Smooth muscle cell (in vitro differentiated cells): ENCODE results near the gene STOX1. TPM values are rescaled to one million over a fixed set of nuclear protein-coding genes. Genes with fewer than 3 reads are reported as not detected.
"Not testable (repeated sequence)": the region's sequence is repeated elsewhere in the genome, so short reads cannot be mapped to it uniquely, and the experiment has no call there.

Source experiments
- DNase-seq: peaks from one replicate; lab custom pipeline; 2025; ENCODE audit not compliant: unreplicated experiment; lab: John Stamatoyannopoulos, UW
- H2AFZ ChIP-seq: fragments of 200-600 bp; sonication (generic); 2 replicates; pipeline ENCODE4 v1.6.0; 2016; ENCODE audit warnings: antibody characterized with exemption, low read depth, mild to moderate bottlenecking
- H3F3A ChIP-seq: fragments of 200-600 bp; sonication (generic); 2 replicates; pipeline ENCODE4 v1.6.0; 2017; ENCODE audit warnings: antibody characterized with exemption, low read depth
- H3K27ac ChIP-seq: fragments of 200-600 bp; sonication (generic); 2 replicates; pipeline ENCODE4 v1.5.1; 2016; ENCODE audit warnings: low read depth, mild to moderate bottlenecking
- H3K27me3 ChIP-seq: fragments of 200-600 bp; sonication (generic); 2 replicates; pipeline ENCODE4 v1.6.1; 2016; ENCODE audit warnings: low read depth, mild to moderate bottlenecking
- H3K36me3 ChIP-seq: fragments of 200-600 bp; sonication (generic); 2 replicates; pipeline ENCODE4 v1.5.1; 2016; ENCODE audit warnings: low read depth
- H3K4me1 ChIP-seq: fragments of 200-600 bp; sonication (generic); 2 replicates; pipeline ENCODE4 v1.5.1; 2016; ENCODE audit warnings: low read depth
- H3K4me2 ChIP-seq: fragments of 200-600 bp; sonication (generic); 2 replicates; pipeline ENCODE4 v1.6.0; 2016; ENCODE audit warnings: mild to moderate bottlenecking
- H3K4me3 ChIP-seq: fragments of 200-600 bp; sonication (generic); 2 replicates; pipeline ENCODE4 v1.5.1; 2016; ENCODE audit warnings: mild to moderate bottlenecking
- H3K79me2 ChIP-seq: fragments of 200-600 bp; sonication (generic); 2 replicates; pipeline ENCODE4 v1.6.0; 2016; ENCODE audit warnings: low read depth, mild to moderate bottlenecking
- H3K9ac ChIP-seq: fragments of 200-600 bp; sonication (generic); 2 replicates; pipeline ENCODE4 v1.6.0; 2016; ENCODE audit warnings: low read depth
- H3K9me3 ChIP-seq: fragments of 200-600 bp; sonication (generic); replicated peaks from 2 replicates; pipeline ENCODE4 v1.5.1; 2016; ENCODE audit warnings: low read depth
- H4K20me1 ChIP-seq: fragments of 200-600 bp; sonication (generic); 2 replicates; pipeline ENCODE4 v1.6.0; 2016; ENCODE audit warnings: low read depth
- CTCF ChIP-seq: fragments of 200-600 bp; sonication (generic); IDR thresholded peaks from 2 replicates; pipeline ENCODE4 v1.5.1; 2017; ENCODE audit warnings: borderline replicate concordance, mild to moderate bottlenecking, antibody characterized with exemption; ENCODE audit not compliant: insufficient read depth, poor library complexity, severe bottlenecking
- WGBS: methylation state at CpG from one replicate; pipeline ENCODE4 v1.1.7; 2016; ENCODE audit warnings: low lambda C conversion rate; 5-methylcytosine and 5-hydroxymethylcytosine counted together
- polyA plus RNA-seq: library from polyadenylated mRNA; unstranded; fragments of >200 nt; fragmentation: Nextera tagmentation; extraction: Ambion mirVana; gene quantifications from 2 replicates; pipeline ENCODE4 v1.2.1, GENCODE V29; 2016
- total RNA-seq: library from RNA; depleted of rRNA; stranded (reverse); fragments of >200 nt; gene quantifications from 2 replicates; pipeline ENCODE4 v1.2.3, GENCODE V29; 2014

The STOX1 gene
- total and polyA plus RNA-seq, 2 experiments from 2014 or later = not detected

DNA sequence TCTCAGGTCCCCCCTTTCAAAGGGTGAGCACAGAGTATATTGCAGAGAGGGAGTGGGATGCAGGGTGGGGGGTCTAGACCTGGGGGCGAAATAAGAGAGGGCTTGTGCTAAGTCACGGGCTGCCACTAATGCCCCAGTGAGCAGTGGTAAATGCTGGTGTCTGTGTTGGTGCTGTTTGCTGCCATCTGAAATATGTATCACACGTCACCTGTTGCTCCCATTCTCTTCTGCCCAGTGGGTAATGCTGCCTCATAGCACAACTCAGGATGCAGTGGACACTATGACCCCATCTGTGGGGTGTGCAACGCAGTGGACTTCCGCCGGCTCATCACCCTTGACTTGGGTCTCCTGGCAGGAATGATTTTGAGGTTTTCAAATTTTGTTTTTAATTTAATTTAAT, 2.6 kb downstream of the STOX1 start:
- DNase-seq = no peak
- Histone ChIP-seq H3F3A (no peaks in the 10 kb centered on the region), H3K36me3 (no peaks in the 10 kb centered on the region), H3K27me3 (peaks cover 11% of the 10 kb centered on the region), H3K27ac (no peak overlapping the region), H4K20me1 (no peaks in the 10 kb centered on the region), H3K4me1 (peaks cover 5% of the 10 kb centered on the region), H3K79me2 (no peaks in the 10 kb centered on the region), H3K9me3 (no peaks in the 10 kb centered on the region), H3K4me3 (no peak overlapping the region), H3K9ac (no peak overlapping the region), H3K4me2 (no peak overlapping the region), H2AFZ (no peak overlapping the region)
- 94% methylated on average over 6 of the region's 6 CpGs for WGBS
- TF ChIP-seq CTCF = no peak

GRCh38 chr10:68831961-68832455, 4.7 kb downstream of the STOX1 start:
- no peak overlapping the region for H3K9ac ChIP-seq
- no peaks in the 10 kb centered on the region for H3K36me3 ChIP-seq
- H3K4me2 ChIP-seq = no peak overlapping the region
- H3K9me3 ChIP-seq = no peaks in the 10 kb centered on the region
- peaks cover under 1% of the 10 kb centered on the region for H3K4me1 ChIP-seq
- 67% methylated on average over 5 of the region's 5 CpGs for WGBS
- no peak overlapping the region for H3K27ac ChIP-seq
- H3K27me3 ChIP-seq = peaks cover 11% of the 10 kb centered on the region
- TF ChIP-seq CTCF = no peak
- H3K79me2 ChIP-seq = no peaks in the 10 kb centered on the region
- H3K4me3 ChIP-seq = no peak overlapping the region
- no peaks in the 10 kb centered on the region for H3F3A ChIP-seq
- no peak overlapping the region for H2AFZ ChIP-seq
- H4K20me1 ChIP-seq = no peaks in the 10 kb centered on the region
- no peak for DNase-seq

DNA sequence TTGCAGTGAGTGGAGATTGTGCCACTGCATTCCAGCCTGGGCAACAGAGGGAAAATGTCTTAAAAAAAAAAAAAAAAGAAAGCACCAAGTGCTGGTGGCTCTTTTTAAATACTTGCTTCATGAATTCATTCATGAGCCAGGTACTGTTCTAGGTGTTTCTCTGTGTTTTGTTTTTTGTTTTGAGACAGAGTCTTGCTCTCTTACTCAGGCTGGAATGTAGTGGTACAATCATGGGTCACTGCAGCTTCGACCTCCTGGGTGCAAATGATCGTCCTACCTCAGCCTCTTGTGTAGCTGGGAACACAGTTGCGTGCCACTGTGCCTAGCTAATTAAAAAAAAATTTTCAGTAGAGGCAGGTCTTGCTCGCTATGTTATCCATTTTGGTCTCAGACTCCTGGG, 5.3 kb downstream of the STOX1 start:
- Histone ChIP-seq H3K4me2 (no peak overlapping the region), H3K79me2 (no peaks in the 10 kb centered on the region), H3K27me3 (peaks cover 11% of the 10 kb centered on the region), H3K4me1 (no peaks in the 10 kb centered on the region), H2AFZ (no peak overlapping the region), H3K4me3 (no peak overlapping the region), H4K20me1 (no peaks in the 10 kb centered on the region), H3K9ac (no peak overlapping the region), H3K36me3 (no peaks in the 10 kb centered on the region), H3F3A (no peaks in the 10 kb centered on the region), H3K9me3 (no peaks in the 10 kb centered on the region), H3K27ac (no peak overlapping the region)
- DNase-seq = no peak
- TF ChIP-seq CTCF = no peak
- WGBS = 90% methylated on average over 4 of the region's 4 CpGs

- no peaks in the 10 kb centered on the region for H3K36me3 ChIP-seq
- no peaks in the 10 kb centered on the region for H3K27me3 ChIP-seq
- H3K4me1 ChIP-seq = peaks cover 12% of the 10 kb centered on the region
- no peak for DNase-seq
- no peak for TF ChIP-seq CTCF
- 94% methylated on average over 8 of the region's 8 CpGs for WGBS
- H4K20me1 ChIP-seq = no peaks in the 10 kb centered on the region
- H2AFZ ChIP-seq = no peak overlapping the region
- H3K27ac ChIP-seq = no peak overlapping the region
- H3F3A ChIP-seq = no peaks in the 10 kb centered on the region
- no peak overlapping the region for H3K4me2 ChIP-seq
- H3K9me3 ChIP-seq = no peaks in the 10 kb centered on the region
- H3K4me3 ChIP-seq = no peak overlapping the region
- H3K79me2 ChIP-seq = no peaks in the 10 kb centered on the region
- no peak overlapping the region for H3K9ac ChIP-seq
Measured at GRCh38 chr10:68837626-68838322, 10.4 kb downstream of the STOX1 start.

DNA sequence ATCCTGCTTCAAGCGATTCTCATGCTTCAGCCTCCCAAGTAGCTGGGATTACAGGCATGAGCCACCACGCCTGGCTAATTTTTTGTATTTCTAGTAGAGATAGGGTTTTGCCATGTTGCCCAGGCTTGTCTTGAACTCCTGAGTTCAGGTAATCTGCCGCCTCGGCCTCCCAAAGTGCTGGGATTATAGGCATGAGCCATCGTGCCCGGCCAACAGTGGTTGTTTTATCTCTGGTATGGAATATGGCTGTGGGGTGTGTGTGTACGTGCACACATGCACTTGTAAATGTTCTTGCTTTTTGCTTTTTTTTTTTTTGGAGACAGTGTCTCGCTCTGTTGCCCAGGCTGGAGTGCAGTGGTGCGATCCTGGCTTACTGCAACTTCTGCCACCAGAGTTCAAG, 13.3 kb downstream of the STOX1 start:
- H3K27me3 ChIP-seq, H3K9ac ChIP-seq, H3K9me3 ChIP-seq, H4K20me1 ChIP-seq, DNase-seq, H2AFZ ChIP-seq, H3K27ac ChIP-seq, H3F3A ChIP-seq, H3K4me3 ChIP-seq, H3K36me3 ChIP-seq, H3K4me2 ChIP-seq, H3K79me2 ChIP-seq: not testable (repeated sequence)
- 94% methylated on average over 9 of the region's 9 CpGs for WGBS
- peaks cover 12% of the 10 kb centered on the region for H3K4me1 ChIP-seq
